ENCODE results near the gene TRIM14. TPM values are rescaled to one million over a fixed set of nuclear protein-coding genes. Genes with fewer than 3 reads are reported as not detected.

Gene TRIM14
- total and polyA plus RNA-seq, 2 of the 13 experiments (the other 11 are each of a cell fraction or from before 2014, with no cell fraction given): 9.2 to 13.0 TPM

GRCh38 chr9:98095401-98095800, 23.6 kb downstream of the TRIM14 start:
- Histone ChIP-seq H3K4me2 (ENCODE audit: low read depth, low read length) (no peak overlapping the region), H2AFZ (ENCODE audit: low read length) (no peak overlapping the region), H3K9me3 (ENCODE audit: low read length) (no peaks in the 10 kb centered on the region), H3K4me3 (replicated peaks in 1 of 3; ENCODE audit: insufficient read depth in 1 of 3, low read depth in 2 of 3, low read length in 3 of 3) (no peak overlapping the region), H3K9ac (ENCODE audit: insufficient read depth, low read depth, low read length) (no peak overlapping the region), H4K20me1 (ENCODE audit: insufficient read depth, low read length) (no peaks in the 10 kb centered on the region), H3K79me2 (ENCODE audit: insufficient read depth, low read length) (no peaks in the 10 kb centered on the region), H3K36me3 (replicated peaks in 1 of 2; ENCODE audit: control insufficient read depth in 1 of 2, insufficient read depth in 2 of 2, low read length in 2 of 2) (peaks cover 14 to 42% of the 10 kb centered on the region in 2 experiments), H3K27me3 (ENCODE audit: control insufficient read depth in 1 of 2, insufficient read depth in 2 of 2, low read length in 2 of 2) (no peaks in the 10 kb centered on the region), H3K4me1 (ENCODE audit: insufficient read depth, low read length) (peaks cover 14% of the 10 kb centered on the region), H3K27ac (ENCODE audit: extremely low read length, insufficient read depth, low read length) (no peak overlapping the region)
- no peak for ATAC-seq
- TF ChIP-seq TFE3 (CRISPR knock-in tag; IDR thresholded peaks at IDR 0.05) (no peak), KAT7 (CRISPR knock-in tag; IDR thresholded peaks at IDR 0.05; ENCODE audit: borderline replicate concordance) (no peak), ZNF572 (CRISPR knock-in tag; IDR thresholded peaks at IDR 0.05) (no peak), ZFYVE20 (CRISPR knock-in tag; IDR thresholded peaks at IDR 0.05; ENCODE audit: borderline replicate concordance, low read depth) (no peak), XBP1 (CRISPR knock-in tag; IDR thresholded peaks at IDR 0.05) (no peak)
- no peak for DNase-seq (ENCODE audit: low spot score)
- 91% methylated on average over 4 of the region's 7 CpGs for WGBS (ENCODE audit: low lambda C conversion rate)
- in situ Hi-C loops (cut with HindIII; ENCODE audit: extremely low pct_ligation_motif_present, low pct_unique_long_range_greater_than_20kb) (no loop called here), intact Hi-C loops (cut with micrococcal nuclease; ENCODE audit: unreplicated experiment) (no loop called here)
- POLR2A ChIA-PET: no interaction called here
- no peak for FAIRE-seq
- BruUV-seq (replicated peaks): no TSS peak
- CTCF ChIA-PET (ENCODE audit: low intra/inter-chr PET ratio, low total read pairs): no interaction called here

GRCh38 chr9:98094851-98095250, 24.2 kb downstream of the TRIM14 start:
- CTCF ChIA-PET (ENCODE audit: low intra/inter-chr PET ratio, low total read pairs): no interaction called here
- WGBS (ENCODE audit: low lambda C conversion rate): 94% methylated on average over 9 of the region's 16 CpGs
- BruUV-seq (replicated peaks): no TSS peak
- TF ChIP-seq ZNF121 (CRISPR knock-in tag; IDR thresholded peaks at IDR 0.05) (no peak), ESRRA (CRISPR knock-in tag; IDR thresholded peaks at IDR 0.05; ENCODE audit: low read depth) (no peak), ETS1 (CRISPR knock-in tag; IDR thresholded peaks at IDR 0.05) (no peak), PPARG (CRISPR knock-in tag; conservative IDR thresholded peaks at IDR 0.05) (no peak), ZNF788 (CRISPR knock-in tag; IDR thresholded peaks at IDR 0.05; ENCODE audit: borderline replicate concordance) (no peak), ATF2 (CRISPR knock-in tag; IDR thresholded peaks at IDR 0.05) (no peak), RAD51 (IDR thresholded peaks at IDR 0.05; ENCODE audit: borderline replicate concordance) (no peak), ATF6 (CRISPR knock-in tag; conservative IDR thresholded peaks at IDR 0.05) (no peak), ZBTB20 (CRISPR knock-in tag; IDR thresholded peaks at IDR 0.05; ENCODE audit: borderline replicate concordance, low read depth) (no peak)

More at GRCh38 chr9:98094851-98095250, 24.2 kb downstream of the TRIM14 start:
- DNase-seq (ENCODE audit: low spot score) (no peak), FAIRE-seq (no peak), ATAC-seq (no peak)
- Histone ChIP-seq H2AFZ (ENCODE audit: low read length) (no peak overlapping the region), H3K79me2 (ENCODE audit: insufficient read depth, low read length) (no peaks in the 10 kb centered on the region), H3K27ac (ENCODE audit: extremely low read length, insufficient read depth, low read length) (no peak overlapping the region), H3K4me1 (ENCODE audit: insufficient read depth, low read length) (peaks cover 14% of the 10 kb centered on the region), H3K27me3 (ENCODE audit: control insufficient read depth in 1 of 2, insufficient read depth in 2 of 2, low read length in 2 of 2) (no peaks in the 10 kb centered on the region), H3K9ac (ENCODE audit: insufficient read depth, low read depth, low read length) (no peak overlapping the region), H3K36me3 (replicated peaks in 1 of 2; ENCODE audit: control insufficient read depth in 1 of 2, insufficient read depth in 2 of 2, low read length in 2 of 2) (peaks cover 14 to 38% of the 10 kb centered on the region in 2 experiments), H3K4me3 (replicated peaks in 1 of 3; ENCODE audit: insufficient read depth in 1 of 3, low read depth in 2 of 3, low read length in 3 of 3) (no peak overlapping the region), H4K20me1 (ENCODE audit: insufficient read depth, low read length) (no peaks in the 10 kb centered on the region), H3K4me2 (ENCODE audit: low read depth, low read length) (no peak overlapping the region), H3K9me3 (ENCODE audit: low read length) (no peaks in the 10 kb centered on the region)
- POLR2A ChIA-PET: no interaction called here
- intact Hi-C loops (cut with micrococcal nuclease; ENCODE audit: unreplicated experiment): no loop called here
- in situ Hi-C loops (cut with HindIII; ENCODE audit: extremely low pct_ligation_motif_present, low pct_unique_long_range_greater_than_20kb): no loop called here

All from HepG2 (cell line).